ENCODE results near the gene FLT4. TPM values are rescaled to one million over a fixed set of nuclear protein-coding genes. Genes with fewer than 3 reads are reported as not detected.

FLT4 gene
- total and polyA plus RNA-seq, 8 donors, result 0.93 to 9.5 (median 3.1) TPM

- intact Hi-C loops (cut with DNase I; ENCODE audit: low total_unique reads), result no loop called here
- Histone ChIP-seq H3K27me3 (peaks cover 0 to 9% (median 0%) of the 10 kb centered on the region in 3 donors), H3K4me3 (no peak overlapping the region), H3K9me3 (no peaks in the 10 kb centered on the region), H3K4me1 (peaks cover 0 to under 1% (median 0%) of the 10 kb centered on the region in 4 donors), H3K36me3 (no peaks in the 10 kb centered on the region), H3K27ac (no peak overlapping the region)
- no peak for DNase-seq
- TF ChIP-seq POLR2AphosphoS5 (IDR thresholded peaks at IDR 0.05), result no peak
- 82 to 91% (median 88%) methylated on average over 27 to 36 of the region's 36 CpGs for WGBS, 5 donors
Measured at GRCh38 chr5:180601591-180602480, 47.6 kb downstream of the FLT4 start.

DNA sequence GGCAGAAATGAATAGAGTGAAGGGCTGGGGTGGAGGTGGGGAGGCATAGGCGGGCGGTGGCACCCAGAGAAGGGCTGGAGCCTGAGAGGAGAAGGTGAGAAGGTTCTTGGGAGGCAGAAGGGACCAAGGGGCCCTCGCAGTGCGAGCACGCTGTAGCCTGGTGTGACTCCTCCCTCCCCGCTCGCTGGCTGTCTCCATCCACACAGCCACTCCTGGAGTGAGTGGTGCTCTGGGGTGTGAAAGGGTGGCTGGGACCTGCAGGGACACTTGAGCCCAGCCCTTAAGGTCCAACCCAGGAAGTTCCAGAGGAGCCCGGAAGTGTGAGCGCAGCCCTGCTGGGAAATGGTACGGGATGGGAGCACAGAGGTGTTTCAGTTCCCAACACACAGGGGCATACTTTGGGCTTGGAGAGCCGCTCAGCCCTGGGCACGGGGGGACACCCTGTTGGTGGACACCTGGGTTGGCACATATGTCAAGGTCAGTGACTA, 48.8 kb downstream of the FLT4 start:
- intact Hi-C loops (cut with DNase I; ENCODE audit: low total_unique reads), result no loop called here
- peak; percentile 0 to 9 for DNase-seq
- Histone ChIP-seq H3K4me3 (no peak overlapping the region), H3K27ac (no peak overlapping the region), H3K9me3 (no peaks in the 10 kb centered on the region), H3K27me3 (peaks cover 0 to 9% (median 0%) of the 10 kb centered on the region in 3 donors), H3K36me3 (no peaks in the 10 kb centered on the region), H3K4me1 (peaks cover 2 to 13% (median 8%) of the 10 kb centered on the region in 4 donors)
- TF ChIP-seq EP300 (IDR thresholded peaks at IDR 0.05) (no peak), CTCF (IDR thresholded peaks at IDR 0.05) (no peak), POLR2AphosphoS5 (IDR thresholded peaks at IDR 0.05) (no peak), POLR2A (IDR thresholded peaks at IDR 0.05) (no peak)
- 82 to 91% (median 88%) methylated on average over 12 of the region's 12 CpGs for WGBS, 5 donors

GRCh38 chr5:180599981-180600553, 49.3 kb downstream of the FLT4 start:
- no peaks in the 10 kb centered on the region for H3K9me3 ChIP-seq
- no peak for TF ChIP-seq EP300 (IDR thresholded peaks at IDR 0.05)
- no peak for TF ChIP-seq POLR2AphosphoS5 (IDR thresholded peaks at IDR 0.05)
- TF ChIP-seq POLR2A (IDR thresholded peaks at IDR 0.05), result no peak
- TF ChIP-seq CTCF (IDR thresholded peaks at IDR 0.05), result no peak
- intact Hi-C loops (cut with DNase I; ENCODE audit: low total_unique reads), result no loop called here
- H3K27me3 ChIP-seq, result peaks cover 0 to 9% (median 0%) of the 10 kb centered on the region in 3 donors
- 74 to 83% (median 80%) methylated on average over 13 to 16 of the region's 16 CpGs for WGBS, 5 donors
- no peak overlapping the region for H3K27ac ChIP-seq
- peak; percentile 1 to 10 for DNase-seq
- H3K4me3 ChIP-seq, result no peak overlapping the region
- no peaks in the 10 kb centered on the region for H3K36me3 ChIP-seq
- peaks cover 7 to 18% (median 9%) of the 10 kb centered on the region in 4 donors for H3K4me1 ChIP-seq

GRCh38 chr5:180599590-180599914, 49.8 kb downstream of the FLT4 start:
- no peak overlapping the region for H3K27ac ChIP-seq
- 85 to 95% (median 94%) methylated on average over 6 of the region's 6 CpGs for WGBS, 5 donors
- H3K9me3 ChIP-seq, result no peaks in the 10 kb centered on the region
- peaks cover 7 to 18% (median 9%) of the 10 kb centered on the region in 4 donors for H3K4me1 ChIP-seq
- H3K4me3 ChIP-seq, result no peak overlapping the region
- no peaks in the 10 kb centered on the region for H3K36me3 ChIP-seq
- H3K27me3 ChIP-seq, result peaks cover 0 to 9% (median 0%) of the 10 kb centered on the region in 3 donors
- intact Hi-C loops (cut with DNase I; ENCODE audit: low total_unique reads), result no loop called here
- DNase-seq, result no peak
- TF ChIP-seq POLR2AphosphoS5 (IDR thresholded peaks at IDR 0.05) (no peak), EP300 (IDR thresholded peaks at IDR 0.05) (no peak), CTCF (IDR thresholded peaks at IDR 0.05) (no peak), POLR2A (IDR thresholded peaks at IDR 0.05) (no peak)
